Activated CD4-positive, alpha-beta T cell treated with anti-CD3 and anti-CD28 coated beads for 36 hours (primary cell): ENCODE data around the gene CNTNAP2. TPM values are rescaled to one million over a fixed set of nuclear protein-coding genes. Genes with fewer than 3 reads are reported as not detected.

Source experiments
- microRNA-seq: library from miRNA; unstranded; fragments of <30 nt; microRNA quantifications from one replicate; pipeline ENCODE4 v1.2.0, GENCODE V29; 2021; ENCODE audit warnings: borderline replicate concordance
- total RNA-seq, 2 experiments: library from RNA; stranded (reverse); gene quantifications; one replicate each; pipeline ENCODE4 v1.2.3, GENCODE V29; 2021

Gene CNTNAP2
- total RNA-seq, 2 experiments from 2014 or later: not detected

Small RNA genes within 50 kb of the gene (microRNA-seq; reads per million reads assigned to microRNA genes)
- gene MIR548F4: not detected
